HL-60 (cell line): Measurements from ENCODE around the gene SLC25A21.

Source experiments
- GABPA ChIP-seq: IDR thresholded peaks from 2 replicates; pipeline ENCODE4 v1.6.1; 2012; ENCODE audit warnings: low read depth
- SPI1 ChIP-seq: IDR thresholded peaks from 2 replicates; pipeline ENCODE4 v1.6.1; 2012; ENCODE audit warnings: low read depth, mild to moderate bottlenecking, borderline replicate concordance
- TF ChIP-seq, protein P1 (sequence below): IDR thresholded peaks from one replicate; pipeline ENCODE4 v1.5.1; 2011; ENCODE audit warnings: low read length, control low read depth, inconsistent platforms; ENCODE audit not compliant: insufficient read depth

DNA sequence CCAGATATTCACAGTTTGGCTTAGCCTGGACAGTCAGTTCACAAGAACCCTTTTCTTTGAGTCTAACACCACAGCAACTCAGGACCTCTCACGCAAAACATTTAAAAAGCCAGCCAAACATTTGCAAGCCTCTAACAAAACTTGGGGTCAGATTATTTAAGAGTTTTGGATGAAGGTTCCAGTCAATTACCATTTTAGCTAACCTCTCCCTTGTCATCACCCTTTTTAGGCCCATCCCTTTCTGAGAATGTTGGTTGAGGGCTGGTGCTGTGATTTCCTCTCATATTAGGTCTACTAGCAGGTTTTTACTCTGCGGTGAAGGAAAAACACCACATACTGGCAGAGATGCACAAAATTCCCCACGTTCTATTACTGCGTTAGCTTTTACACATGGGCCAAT is 490.1 kb downstream of the SLC25A21 start:
- TF ChIP-seq, protein P1, sequence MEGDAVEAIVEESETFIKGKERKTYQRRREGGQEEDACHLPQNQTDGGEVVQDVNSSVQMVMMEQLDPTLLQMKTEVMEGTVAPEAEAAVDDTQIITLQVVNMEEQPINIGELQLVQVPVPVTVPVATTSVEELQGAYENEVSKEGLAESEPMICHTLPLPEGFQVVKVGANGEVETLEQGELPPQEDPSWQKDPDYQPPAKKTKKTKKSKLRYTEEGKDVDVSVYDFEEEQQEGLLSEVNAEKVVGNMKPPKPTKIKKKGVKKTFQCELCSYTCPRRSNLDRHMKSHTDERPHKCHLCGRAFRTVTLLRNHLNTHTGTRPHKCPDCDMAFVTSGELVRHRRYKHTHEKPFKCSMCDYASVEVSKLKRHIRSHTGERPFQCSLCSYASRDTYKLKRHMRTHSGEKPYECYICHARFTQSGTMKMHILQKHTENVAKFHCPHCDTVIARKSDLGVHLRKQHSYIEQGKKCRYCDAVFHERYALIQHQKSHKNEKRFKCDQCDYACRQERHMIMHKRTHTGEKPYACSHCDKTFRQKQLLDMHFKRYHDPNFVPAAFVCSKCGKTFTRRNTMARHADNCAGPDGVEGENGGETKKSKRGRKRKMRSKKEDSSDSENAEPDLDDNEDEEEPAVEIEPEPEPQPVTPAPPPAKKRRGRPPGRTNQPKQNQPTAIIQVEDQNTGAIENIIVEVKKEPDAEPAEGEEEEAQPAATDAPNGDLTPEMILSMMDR: no peak
- TF ChIP-seq GABPA (no peak), SPI1 (no peak)
